ENCODE results near the gene PTBP3.

The PTBP3 gene

GRCh38 chr9:112360047-112360804 lies 26.8 kb upstream of the PTBP3 start:
- no peak for DNase-seq

- peak in 1 of 5 experiments; percentile 67 for DNase-seq
These were observed 22.0 kb upstream of the PTBP3 start for GRCh38 chr9:112355427-112355897.

GRCh38 chr9:112354081-112354743 lies 20.8 kb upstream of the PTBP3 start:
- DNase-seq, result no peak

GRCh38 chr9:112352209-112352608 lies 18.8 kb upstream of the PTBP3 start:
- no peak for DNase-seq

- no peak for DNase-seq
These were observed 17.8 kb upstream of the PTBP3 start for GRCh38 chr9:112351184-112351583.

DNA sequence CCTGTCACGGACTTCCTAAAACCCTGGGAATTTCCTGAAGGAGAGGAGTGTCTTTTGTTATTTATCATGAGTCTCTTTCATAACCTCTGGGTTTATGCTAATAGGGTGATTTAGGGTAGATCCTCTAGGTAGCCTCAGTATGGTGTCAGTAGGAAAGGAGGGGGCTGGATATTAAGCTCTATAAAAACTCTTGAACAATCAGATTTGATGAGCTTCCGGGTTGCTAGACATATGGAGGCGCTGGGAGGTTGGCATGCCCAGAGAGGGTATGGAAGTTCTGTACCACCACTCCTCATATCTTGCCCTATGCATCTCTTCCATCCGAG lies 15.6 kb upstream of the PTBP3 start:
- no peak for DNase-seq

DNA sequence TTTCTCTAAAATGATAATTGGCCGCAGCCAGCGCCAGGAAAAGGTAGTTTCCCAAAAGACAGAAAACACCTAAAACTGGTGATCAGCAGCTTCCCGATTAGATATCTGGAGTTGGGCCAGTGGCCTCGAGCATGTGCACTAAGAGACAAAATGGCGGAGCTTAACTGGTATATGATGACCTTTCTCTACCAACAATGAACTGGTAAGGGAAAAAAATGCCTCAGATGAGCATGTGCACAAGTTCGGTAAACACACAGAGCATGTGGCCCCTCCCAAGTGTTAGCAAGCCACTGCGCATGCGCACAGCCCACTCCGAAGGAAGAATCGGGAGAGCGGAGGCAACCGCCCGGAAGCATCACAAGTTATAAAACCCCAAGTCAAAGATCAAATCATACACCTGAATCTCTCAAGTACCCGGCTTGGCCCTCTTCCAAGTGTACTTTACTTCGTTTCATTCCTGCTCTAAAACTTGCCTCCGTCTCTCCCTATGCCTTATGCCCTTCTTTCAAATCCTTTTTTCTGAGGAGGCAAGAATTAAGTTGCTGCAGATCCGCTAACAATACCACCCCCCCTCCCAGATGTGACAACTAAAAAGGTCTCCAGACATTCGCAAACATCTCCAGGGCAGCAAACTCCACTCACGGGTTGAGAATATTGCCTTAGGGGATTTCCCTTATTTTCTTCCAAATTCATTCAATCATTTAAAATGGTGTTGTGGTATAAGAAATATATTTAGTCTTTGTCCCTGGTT lies 15.0 kb upstream of the PTBP3 start:
- DNase-seq, result peak; percentile 30 to 87 (median 63)

GRCh38 chr9:112341730-112342129 lies 8.3 kb upstream of the PTBP3 start:
- DNase-seq, result no peak

GRCh38 chr9:112339886-112340285 lies 6.5 kb upstream of the PTBP3 start:
- DNase-seq, result no peak

GRCh38 chr9:112338561-112338960 lies 5.1 kb upstream of the PTBP3 start:
- no peak for DNase-seq

DNA sequence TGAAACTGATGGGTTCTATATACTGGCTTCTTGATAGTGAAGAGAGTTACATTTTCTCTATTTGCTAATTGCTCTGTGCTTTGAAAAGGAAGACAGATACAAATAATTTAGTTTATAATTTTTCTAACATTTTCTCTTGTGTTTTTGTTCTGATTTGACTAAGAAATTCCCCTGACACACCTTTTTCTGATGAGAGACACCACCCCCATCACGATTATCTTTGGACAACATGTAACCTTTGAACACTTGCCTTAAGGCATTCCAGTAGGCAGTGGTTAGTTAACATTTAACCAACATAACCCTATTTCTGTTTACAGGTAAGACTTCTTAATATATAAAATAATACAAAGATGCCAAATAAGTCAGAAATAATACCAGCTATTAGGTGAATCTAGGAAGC lies 4.1 kb upstream of the PTBP3 start:
- no peak for DNase-seq

DNA sequence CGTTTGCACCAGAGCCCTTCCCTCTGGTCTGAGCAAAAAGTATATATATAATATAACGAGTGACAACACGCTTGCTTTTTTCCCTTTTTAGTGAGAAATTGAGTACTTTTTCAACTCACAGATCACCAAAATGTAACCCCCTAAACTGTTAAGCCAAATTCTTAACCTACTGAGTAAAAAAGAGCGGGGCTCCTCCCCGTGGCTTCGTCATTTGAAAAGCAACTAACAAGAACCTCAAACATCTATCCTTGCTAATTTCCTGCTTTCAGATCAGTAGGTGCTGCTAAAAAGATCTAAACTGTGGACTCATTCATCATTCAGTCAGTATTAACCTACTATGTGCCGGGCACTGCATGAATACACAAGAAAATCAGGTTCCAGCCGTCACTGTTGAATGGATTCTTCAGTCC lies 1.0 kb upstream of the PTBP3 start:
- DNase-seq, result peak in 4 of 5 experiments; percentile 28 to 85 (median 36)

DNA sequence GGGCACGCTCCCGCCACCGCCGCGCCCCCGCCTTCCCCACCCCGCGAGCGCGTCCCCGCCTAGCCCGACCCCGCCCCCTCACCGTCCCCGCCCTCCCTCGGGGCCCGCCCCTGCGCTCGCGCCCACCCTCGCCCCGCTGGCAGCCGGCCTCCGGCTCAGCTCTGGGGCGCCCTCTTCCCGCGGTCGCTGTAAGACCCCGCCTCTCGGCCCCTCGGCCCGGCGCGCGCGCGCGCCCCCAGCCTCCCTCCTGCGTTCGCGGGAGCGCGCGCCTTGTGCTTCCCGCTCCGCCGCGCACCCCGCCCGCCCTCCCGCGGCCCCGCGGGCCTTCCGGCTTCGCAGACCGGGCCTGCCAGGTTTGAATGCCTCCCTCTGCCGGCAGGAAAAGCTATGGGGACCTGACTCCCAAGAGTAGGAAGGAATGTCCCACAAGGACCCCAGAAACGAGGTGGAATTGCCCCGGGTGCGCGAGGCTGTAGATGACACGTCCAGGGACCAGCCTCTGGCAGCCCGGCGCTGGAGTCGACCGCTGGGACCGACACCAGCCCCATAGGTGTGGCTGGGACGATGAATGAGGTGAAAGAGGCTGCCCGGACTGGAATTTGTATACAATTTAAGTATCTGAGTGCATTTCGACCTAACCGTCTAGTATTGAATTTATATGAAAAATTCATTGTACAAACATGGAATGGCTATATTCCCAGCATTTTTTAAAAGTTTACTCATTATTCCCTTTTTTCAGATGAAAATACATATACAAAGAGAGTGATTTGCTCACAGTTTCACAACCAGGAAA lies 416 bp upstream of the PTBP3 start:
- DNase-seq, result peak; percentile 84 to 97 (median 90)

DNA sequence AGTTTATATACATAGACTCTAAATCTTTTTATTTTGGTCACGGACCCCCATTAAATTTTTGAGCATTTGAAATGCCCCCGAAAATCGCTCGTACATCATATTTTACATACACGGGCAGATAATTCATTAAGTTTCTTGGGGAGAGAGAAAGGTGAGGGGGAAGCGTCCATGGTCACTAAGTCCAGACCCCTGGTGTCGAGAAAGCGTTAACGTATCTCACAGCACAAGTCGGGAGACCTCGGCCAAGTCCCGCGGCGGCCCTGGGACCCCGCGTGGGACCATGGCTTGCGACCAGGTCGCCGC lies 794 bp downstream of the PTBP3 start:
- no peak for DNase-seq

DNA sequence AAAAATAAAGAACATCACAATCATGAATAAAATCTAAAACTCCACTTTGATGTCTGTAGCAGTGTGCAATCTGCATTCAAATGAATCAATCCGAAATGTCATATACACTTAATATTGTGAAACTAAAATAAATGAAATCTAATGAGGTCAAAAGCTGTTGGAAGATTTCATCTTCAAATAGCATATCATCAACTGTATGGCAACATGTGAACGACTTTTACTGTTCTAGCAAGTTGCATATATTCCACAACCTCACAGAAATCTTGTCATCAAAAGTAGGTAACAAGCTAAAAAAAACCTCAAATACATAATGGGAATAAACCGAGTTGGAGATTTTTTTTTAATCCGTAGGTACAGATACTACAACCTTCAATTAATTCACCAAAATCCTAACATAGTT lies 1.2 kb downstream of the PTBP3 start:
- DNase-seq, result peak in 1 of 5 experiments; percentile 22

DNA sequence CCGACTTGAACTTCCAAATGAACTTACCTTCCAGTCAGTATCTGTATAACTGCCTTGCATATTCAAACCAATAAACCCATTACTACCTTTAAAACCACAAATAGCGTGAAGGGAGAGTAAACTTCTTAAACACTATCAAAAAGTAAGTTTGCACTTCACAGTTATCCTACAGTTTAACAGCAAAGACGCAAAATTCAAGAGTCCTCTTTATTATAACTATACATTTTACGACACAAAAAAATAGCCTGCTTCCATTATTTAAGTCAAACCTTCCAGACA lies 1.8 kb downstream of the PTBP3 start:
- peak in 1 of 5 experiments; percentile 42 for DNase-seq

- no peak for DNase-seq
These were observed 4.9 kb downstream of the PTBP3 start for GRCh38 chr9:112328545-112328944.

DNA sequence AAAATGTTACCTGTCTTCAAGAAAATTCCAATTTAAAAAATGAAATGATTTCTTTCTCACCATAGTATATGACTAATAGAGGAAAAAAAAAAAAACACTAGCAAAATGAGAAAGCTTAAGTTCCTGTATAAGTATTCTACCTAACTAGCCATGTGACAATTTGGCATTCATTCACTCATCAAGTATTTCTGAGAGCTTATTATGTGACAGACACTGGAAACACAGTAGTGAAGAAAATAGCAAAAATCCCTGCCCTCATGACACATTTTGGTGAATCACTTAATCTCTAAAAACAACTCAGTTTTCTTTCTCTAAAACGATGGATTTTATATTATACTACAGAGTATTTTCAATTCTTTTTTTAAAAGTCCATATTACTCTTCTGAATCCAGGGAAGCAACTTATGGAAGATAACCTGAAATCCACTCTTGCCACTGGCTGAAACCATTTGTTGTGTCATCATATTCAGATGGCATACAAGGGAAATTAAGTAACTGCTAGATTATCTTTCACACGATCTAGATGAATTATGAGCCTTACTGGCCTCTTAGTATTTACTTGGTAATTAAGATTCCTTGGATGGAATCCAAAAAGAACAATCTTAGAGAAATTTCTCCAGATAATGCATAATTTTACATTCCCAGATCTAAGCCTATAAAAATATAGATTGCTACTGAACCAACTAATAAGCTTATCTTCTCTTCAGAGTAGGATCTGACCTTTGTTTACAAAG lies 5.5 kb downstream of the PTBP3 start:
- peak in 1 of 5 experiments; percentile 15 for DNase-seq

- no peak for DNase-seq
These were observed 7.2 kb downstream of the PTBP3 start for GRCh38 chr9:112326194-112326593.

DNA sequence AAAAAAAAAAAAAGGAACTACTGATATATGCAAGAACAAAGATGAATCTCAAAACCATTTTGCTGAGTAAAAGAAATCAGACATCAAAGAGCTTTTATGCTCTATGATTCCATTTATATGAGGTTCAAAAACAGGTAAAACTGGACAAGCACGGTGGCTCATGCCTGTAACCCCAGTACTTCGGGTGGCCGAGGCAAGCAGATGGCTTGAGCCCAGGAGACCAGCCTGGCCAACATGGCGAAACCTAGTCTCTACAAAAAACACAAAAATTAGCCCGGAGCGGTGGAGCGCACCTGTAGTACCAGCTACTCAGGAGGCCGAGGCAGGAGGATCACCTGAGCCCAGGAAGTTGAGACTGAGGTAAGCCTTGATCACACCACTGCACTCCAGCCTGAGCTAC lies 7.8 kb downstream of the PTBP3 start:
- no peak for DNase-seq

DNA sequence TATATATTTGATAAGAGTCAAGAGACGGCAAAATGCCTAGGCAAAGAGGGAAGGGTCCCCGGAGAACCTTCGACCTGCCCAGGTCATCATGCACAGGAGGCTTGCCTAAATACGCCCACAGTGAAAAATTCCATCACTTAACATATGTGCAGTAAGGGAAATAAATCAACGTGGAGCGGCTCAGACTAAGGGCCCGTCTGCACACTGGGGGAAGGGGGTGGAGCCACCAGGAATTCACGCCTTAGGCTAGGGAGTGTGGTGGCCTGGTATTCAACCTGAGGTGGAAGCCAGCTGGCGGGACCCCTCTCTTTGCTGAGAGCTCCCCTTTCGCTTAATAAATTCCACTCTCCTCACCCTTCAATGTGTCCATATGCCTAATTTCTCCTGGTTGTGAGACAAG lies 8.3 kb downstream of the PTBP3 start:
- DNase-seq, result no peak

DNA sequence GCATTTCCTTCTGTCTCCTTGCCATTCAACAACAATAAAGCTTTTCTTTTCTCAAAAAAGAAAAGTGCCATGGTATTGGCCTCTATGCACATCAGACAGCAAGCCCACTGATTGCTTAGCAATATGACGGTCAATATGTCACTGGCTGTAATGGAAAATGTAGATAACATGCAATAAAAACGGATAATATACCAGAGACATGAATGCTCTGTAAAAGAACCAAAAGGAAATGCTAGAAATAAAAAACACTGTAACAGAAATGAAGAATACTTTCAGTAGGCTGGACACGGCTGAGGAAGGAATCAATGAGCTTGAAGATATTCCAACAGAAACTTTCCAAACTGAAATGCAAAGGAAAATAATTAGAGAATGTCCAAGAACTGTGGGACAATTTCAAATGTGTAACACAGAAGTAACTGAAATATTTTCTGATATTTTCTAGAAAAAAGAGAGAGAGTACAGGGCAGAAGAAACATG lies 10.0 kb downstream of the PTBP3 start:
- no peak for DNase-seq
